NOMO-1 treated with dmso at 0.1 percent for 144 hours (cell line): Measurements from ENCODE around the gene MKI67.
"Not testable (repeated sequence)": the region's sequence is repeated elsewhere in the genome, so short reads cannot be mapped to it uniquely, and the experiment has no call there.

Experiments used
- DNase-seq: peaks from one replicate; lab custom pipeline; 2025; ENCODE audit not compliant: unreplicated experiment; lab: John Stamatoyannopoulos, UW

The MKI67 gene

GRCh38 chr10:128125944-128126764 lies at the start of gene MKI67:
Gene MKI67, minus strand, starts transcription at chr10:128126423. Its CDS starts 756 bp downstream, at chr10:128125667.
- DNase-seq, result peak; percentile 87

- no peak for DNase-seq
Observed at GRCh38 chr10:128174581-128175559, 48.6 kb upstream of the MKI67 start.

- DNase-seq, result no peak
Observed at GRCh38 chr10:128173386-128173785, 47.2 kb upstream of the MKI67 start.

DNA sequence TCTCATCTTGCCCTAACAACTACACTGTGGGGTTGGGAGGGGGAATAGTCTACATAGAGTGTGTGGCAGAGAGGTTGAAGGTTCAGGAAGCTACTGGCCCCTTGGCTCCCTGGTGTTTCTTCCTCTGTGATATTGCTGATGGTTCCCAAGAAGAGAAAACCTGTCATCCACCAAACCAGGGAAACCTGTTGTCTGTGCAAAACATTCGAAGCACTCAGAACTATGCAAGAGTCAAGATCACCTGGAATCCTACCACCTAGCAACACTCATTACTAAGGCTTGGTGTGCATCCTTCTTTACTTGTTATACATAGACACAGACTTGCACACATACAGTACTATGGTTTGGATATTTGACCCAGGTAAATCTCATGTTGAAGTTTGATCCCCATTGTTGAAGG lies 46.5 kb upstream of the MKI67 start:
- no peak for DNase-seq

GRCh38 chr10:128169811-128170379 lies 43.7 kb upstream of the MKI67 start:
- DNase-seq, result no peak

DNA sequence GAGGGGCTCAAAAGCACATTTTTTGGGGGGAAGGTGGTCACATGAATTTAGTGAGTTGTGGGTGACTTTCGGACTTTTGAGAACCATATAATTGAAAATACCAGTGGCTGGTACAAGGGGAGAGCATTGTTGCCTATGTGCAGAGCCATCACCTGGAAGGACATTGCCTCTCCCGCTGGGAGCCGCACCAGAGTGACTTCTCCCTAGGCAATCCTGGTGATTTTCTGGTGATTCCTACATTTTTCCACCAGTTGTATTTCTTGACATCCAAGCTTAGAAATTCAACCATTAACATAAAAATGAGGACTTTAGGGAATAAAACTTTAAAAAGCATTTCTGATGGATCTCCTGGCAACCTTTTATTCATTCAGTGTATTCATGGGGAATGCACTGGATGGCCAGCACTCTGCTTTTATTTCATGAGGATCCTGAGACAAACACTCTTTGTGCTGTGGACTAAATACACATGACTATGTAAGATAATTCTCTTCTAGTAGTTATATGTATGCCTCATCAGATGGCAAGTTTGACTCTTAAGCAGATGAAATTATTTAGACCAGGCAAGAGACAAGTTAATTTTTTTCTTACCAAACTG lies 41.8 kb upstream of the MKI67 start:
- DNase-seq, result no peak

- DNase-seq, result not testable (repeated sequence)
Observed at GRCh38 chr10:128167123-128167522, 40.9 kb upstream of the MKI67 start.

DNA sequence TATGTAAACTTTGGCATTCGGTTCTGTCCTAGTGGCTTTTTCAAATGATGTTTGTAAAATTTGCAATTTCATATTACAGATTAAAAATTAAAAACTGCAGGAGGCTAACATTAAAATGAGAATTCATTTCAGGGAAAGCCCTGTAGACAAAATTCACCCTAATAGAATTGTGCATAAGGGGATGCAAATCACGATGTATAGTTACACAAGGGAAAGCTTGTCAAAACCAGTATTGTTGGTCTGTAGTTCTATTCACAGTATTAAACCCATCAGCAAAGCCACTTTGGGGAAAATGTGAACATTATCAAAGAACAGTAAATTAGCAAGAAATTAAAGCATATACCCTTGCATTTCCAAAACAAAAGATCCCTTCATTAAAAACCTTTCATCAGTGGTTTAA lies 39.9 kb upstream of the MKI67 start:
- no peak for DNase-seq

DNA sequence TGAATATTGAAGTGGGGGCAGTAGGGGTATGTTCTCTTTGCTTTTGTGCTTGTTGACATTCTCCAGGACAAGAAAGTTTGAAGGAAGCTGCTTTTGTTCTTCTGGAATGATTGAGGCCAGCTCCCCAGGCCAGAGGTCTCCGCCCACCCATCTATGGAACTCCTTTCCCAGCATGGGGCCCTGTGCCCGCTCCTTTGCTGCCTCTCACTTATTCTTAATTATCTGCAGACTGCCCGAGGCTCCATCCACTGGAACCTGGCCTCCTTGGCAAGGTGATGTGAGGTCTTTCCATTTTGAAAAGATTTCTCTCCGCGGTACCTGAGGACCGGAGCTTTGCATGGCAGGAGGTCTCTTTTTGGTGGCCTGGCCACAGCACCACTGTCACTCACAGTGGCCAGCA lies 39.3 kb upstream of the MKI67 start:
- no peak for DNase-seq

DNA sequence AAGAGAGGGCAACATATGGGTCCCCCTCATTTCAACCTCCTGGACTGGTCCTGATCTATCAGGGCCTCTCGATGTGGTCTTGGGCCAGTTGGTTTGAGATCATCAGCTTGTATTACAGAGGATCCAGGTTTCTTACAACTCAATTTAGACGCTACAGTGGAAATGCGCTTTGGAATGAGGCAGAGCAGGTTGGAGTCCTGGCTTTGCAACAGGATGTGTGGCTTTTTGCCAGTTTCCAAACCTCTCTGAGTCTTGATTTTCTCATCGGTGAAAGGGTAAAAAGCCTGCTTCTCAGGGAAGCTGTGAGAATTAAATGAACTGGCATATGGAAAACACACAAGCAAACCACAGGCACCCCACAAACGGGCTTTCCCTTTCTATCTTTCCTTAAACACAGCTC lies 37.5 kb upstream of the MKI67 start:
- DNase-seq, result no peak

- DNase-seq, result peak; percentile 74
Observed at GRCh38 chr10:128161031-128161430, 34.8 kb upstream of the MKI67 start.

GRCh38 chr10:128160297-128160711 lies 34.1 kb upstream of the MKI67 start:
- no peak for DNase-seq

GRCh38 chr10:128158021-128158795 lies 32.0 kb upstream of the MKI67 start:
- DNase-seq, result no peak

DNA sequence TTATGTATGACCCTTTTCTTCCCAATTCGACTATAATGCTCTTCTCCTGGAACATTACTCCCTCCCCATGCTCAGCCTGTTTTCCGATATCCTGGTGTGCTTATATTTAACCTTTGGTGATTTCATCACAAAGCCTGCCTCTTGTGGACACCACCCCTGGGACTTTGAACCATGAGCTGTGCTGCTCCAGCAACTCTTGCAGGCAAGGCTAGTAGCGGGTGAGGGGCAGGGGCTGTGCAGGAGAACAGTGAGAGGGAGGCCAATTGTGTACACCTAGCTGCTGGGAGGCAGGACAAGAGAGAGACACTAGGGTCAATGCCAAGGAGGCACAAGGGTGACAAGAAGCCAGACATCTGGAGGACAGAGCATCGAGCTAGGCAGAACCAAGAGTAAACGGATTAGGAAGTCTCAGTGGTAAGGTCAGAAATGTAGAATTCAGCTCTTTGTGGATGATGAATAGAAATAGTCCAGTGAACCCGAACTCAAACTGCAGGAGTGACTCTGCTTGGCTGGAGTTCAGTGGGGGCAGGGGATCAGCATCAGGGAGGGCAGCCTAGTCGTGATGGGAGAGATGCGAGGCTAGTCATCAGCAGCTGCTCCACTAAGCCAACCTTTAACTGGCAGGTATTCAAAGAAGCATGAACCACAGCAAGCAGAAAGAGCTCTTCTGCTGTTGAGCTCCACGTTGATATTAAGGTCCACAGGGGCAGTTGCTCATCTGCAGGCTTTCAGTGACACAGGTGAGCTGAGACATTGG lies 31.0 kb upstream of the MKI67 start:
- DNase-seq, result no peak

DNA sequence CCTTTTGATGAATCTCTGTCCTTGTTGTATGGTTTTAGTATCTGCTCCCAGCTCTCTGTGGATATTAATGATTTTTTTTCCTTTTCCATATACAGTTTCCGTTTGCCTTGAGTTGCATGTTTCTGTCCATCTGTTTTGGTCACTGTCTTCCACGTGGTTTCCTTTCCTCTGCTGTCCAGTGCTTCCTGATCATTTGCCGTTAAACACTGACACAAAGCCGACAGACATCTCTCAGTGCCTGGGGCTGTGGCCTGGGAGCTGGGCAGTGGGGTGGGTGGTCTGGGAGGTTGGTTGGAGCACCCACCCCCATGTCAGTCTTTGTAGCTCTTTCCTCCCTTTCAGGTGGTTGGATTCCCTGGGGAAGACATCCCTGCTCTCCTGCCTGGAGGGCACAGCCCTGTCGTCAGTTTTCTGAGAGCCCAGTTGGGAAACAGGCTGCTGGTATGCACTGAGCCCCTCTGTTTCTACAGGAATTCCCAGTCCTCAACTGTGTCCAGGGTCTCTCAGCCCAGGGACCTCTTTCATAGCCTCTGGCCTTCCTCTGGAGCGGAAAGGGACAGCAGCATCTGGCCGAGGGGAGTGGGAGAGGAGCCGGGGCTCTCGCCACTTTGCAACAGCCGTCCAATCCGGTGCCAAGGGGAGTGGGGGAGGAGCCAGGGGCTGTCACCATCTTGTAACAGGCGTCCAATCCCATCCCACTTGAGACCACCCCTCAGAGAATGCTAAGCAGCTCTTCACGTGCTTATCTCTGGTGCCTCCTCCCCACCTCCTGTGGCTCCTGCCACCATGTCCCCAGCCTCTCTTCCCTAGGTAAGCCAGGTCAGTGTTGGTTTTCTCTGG lies 26.7 kb upstream of the MKI67 start:
- DNase-seq, result no peak

DNA sequence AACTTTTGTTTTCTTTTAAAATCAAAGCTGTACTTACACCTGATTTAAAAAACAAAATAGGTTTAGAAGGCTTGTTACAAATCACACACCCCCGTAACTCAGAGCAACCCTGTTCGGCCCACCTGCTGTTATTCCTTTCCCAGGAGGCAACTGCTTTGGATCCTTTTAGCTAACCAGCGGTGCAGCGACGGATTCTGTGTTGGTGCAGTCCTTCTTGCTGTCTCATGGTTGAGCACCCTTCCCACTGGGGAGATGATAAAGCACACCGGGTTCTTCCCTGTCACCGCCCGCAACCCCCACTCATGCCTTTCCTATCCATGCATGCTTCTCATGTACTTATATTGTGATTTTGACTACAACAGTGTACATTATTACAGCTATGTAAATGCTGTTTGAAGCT lies 24.8 kb upstream of the MKI67 start:
- DNase-seq, result no peak

- DNase-seq, result no peak
Observed at GRCh38 chr10:128150561-128150960, 24.3 kb upstream of the MKI67 start.

DNA sequence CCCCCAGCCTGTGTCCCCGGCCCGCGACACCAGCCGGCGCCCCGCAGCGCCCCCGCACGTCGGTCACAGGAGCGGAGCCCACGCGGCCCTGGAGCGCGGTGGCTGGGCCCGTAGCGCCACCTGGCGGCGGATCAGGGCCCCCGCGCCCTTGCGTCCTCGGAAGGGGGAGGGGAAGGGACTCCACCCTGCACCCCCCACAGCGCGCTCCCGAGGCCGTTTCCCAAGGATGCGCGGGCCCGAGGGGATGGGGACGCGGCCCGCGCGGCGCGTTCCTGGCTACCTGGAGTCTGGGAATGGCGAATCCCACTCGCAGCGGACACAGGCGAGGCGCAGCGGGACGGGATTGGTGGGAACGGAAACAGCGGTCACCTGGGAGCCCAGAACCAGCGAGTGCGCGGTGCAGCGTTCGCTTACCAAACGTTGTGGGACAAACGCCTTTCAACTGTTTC lies 23.8 kb upstream of the MKI67 start:
- DNase-seq, result peak; percentile 54
